ENCODE results near the gene MOXD1. TPM values are rescaled to one million over a fixed set of nuclear protein-coding genes. Genes with fewer than 3 reads are reported as not detected.

MOXD1 gene
- total and polyA plus RNA-seq, 12 donors, result 4.8 to 66.3 (median 41.2) TPM

GRCh38 chr6:132247381-132248159 lies 153.7 kb downstream of the MOXD1 start:
- TF ChIP-seq POLR2A (IDR thresholded peaks at IDR 0.05) (no peak), CTCF (IDR thresholded peaks at IDR 0.05) (no peak)
- no peak for DNase-seq
- intact Hi-C loops (cut with DNase I), result no loop called here
- Histone ChIP-seq H3K4me1 (replicated peaks in 1 of 2) (no peaks in the 10 kb centered on the region), H3K27me3 (no peaks in the 10 kb centered on the region), H3K4me3 (no peak overlapping the region), H3K36me3 (replicated peaks in 1 of 2) (no peaks in the 10 kb centered on the region), H3K9me3 (replicated peaks in 1 of 3) (no peaks in the 10 kb centered on the region), H3K27ac (no peak overlapping the region)
- 58 to 76% (median 71%) methylated on average over 7 of the region's 7 CpGs for WGBS, 4 donors

- Histone ChIP-seq H3K36me3 (replicated peaks in 1 of 2) (no peaks in the 10 kb centered on the region), H3K27me3 (no peaks in the 10 kb centered on the region), H3K4me1 (replicated peaks in 1 of 2) (no peaks in the 10 kb centered on the region), H3K27ac (no peak overlapping the region), H3K9me3 (replicated peaks in 1 of 3) (no peaks in the 10 kb centered on the region), H3K4me3 (no peak overlapping the region)
- intact Hi-C loops (cut with DNase I), result no loop called here
- TF ChIP-seq POLR2A (IDR thresholded peaks at IDR 0.05), result no peak
- no peak for TF ChIP-seq CTCF (IDR thresholded peaks at IDR 0.05)
- DNase-seq, result no peak
- whole genome bisulfite sequencing, 4 donors, result 78 to 83% (median 80%) methylated on average over 16 of the region's 16 CpGs
Measured at GRCh38 chr6:132246632-132247270, 154.5 kb downstream of the MOXD1 start.

GRCh38 chr6:132246120-132246617 lies 155.1 kb downstream of the MOXD1 start:
- Histone ChIP-seq H3K4me1 (replicated peaks in 1 of 2) (no peaks in the 10 kb centered on the region), H3K27ac (no peak overlapping the region), H3K27me3 (no peaks in the 10 kb centered on the region), H3K9me3 (replicated peaks in 1 of 3) (no peaks in the 10 kb centered on the region), H3K4me3 (no peak overlapping the region), H3K36me3 (replicated peaks in 1 of 2) (no peaks in the 10 kb centered on the region)
- DNase-seq, result no peak
- intact Hi-C loops (cut with DNase I), result no loop called here
- 58 to 81% (median 75%) methylated on average over 2 of the region's 2 CpGs for WGBS, 4 donors
- no peak for TF ChIP-seq CTCF (IDR thresholded peaks at IDR 0.05)
- TF ChIP-seq POLR2A (IDR thresholded peaks at IDR 0.05), result no peak

Other genes with a start within 250 kb of the MOXD1 start
- gene STX7, start 111.6 kb upstream of the MOXD1 start, total RNA-seq, result 10 to 100 TPM; 21.3 to 61.7 (median 39.6) TPM
- 10 to 100 TPM in 1 of 3 donors, 1 to 10 TPM in 2; 4.5 to 36.1 (median 8.8) TPM for gene STX7, start 111.6 kb upstream of the MOXD1 start, polyA plus RNA-seq
- gene TAAR9, start 136.8 kb upstream of the MOXD1 start, total RNA-seq, result not detected
- not detected for gene TAAR9, start 136.8 kb upstream of the MOXD1 start, polyA plus RNA-seq
- not detected for gene TAAR8, start 151.2 kb upstream of the MOXD1 start, total RNA-seq
- gene TAAR8, start 151.2 kb upstream of the MOXD1 start, polyA plus RNA-seq, result not detected
- gene TAAR6, start 168.8 kb upstream of the MOXD1 start, total RNA-seq, result not detected
- not detected for gene TAAR6, start 168.8 kb upstream of the MOXD1 start, polyA plus RNA-seq
- not detected for gene TAAR5, start 188.3 kb upstream of the MOXD1 start, total RNA-seq
- gene TAAR5, start 188.3 kb upstream of the MOXD1 start, polyA plus RNA-seq, result not detected
- not detected for gene TAAR2, start 222.8 kb upstream of the MOXD1 start, total RNA-seq
- gene TAAR2, start 222.8 kb upstream of the MOXD1 start, polyA plus RNA-seq, result not detected